DMS153 treated with DMSO at 0.1 percent for 48 hours (cell line): ENCODE data around the gene OR7G3.

Source experiments
- DNase-seq: peaks from one replicate; lab custom pipeline; 2025; ENCODE audit not compliant: unreplicated experiment; lab: John Stamatoyannopoulos, UW

Gene OR7G3

DNA sequence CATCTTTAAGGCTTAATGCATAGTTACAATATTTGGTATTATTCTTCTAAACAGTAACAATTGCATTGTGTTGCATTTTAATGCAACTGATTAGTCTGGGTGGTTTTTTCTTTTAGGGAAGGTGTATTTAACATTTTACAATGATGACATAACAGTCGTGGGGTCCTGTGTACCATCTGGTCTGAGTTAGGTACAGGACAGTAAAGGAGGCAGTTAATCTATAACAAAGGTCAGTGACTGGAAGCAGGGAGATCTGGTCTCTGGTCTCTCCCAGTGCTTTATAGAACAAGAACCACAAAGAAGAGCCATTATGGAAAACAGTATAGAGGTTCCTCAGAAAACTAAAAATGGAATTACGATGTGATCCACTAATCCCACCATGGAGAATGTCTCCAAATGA lies 16.8 kb downstream of the OR7G3 start:
- DNase-seq, result no peak

DNA sequence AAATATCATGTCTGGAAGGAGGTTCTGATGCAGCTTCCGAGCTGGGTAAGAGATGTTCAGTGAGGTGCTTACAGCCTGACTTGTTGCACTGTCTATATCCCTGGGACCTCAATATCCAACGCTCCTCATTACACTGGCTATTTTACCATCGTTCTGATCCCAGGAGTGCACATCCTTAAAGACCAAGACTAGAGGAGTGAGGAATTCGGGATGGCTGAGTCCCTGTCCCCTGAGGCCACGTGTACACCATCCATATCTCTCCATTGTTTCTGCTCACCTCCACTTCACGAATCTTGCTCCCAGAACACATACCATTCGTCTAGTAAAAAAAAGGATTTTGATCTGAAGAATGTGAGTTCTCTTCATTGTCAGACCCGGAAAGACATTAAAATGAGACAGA lies 19.4 kb downstream of the OR7G3 start, which contains the start of gene OR7G2:
Gene OR7G2, minus strand, starts transcription at position 101 of the 400 bp plus-strand sequence. CDS start 4,232 bp downstream, outside the sequence.
- no peak for DNase-seq

- DNase-seq, result no peak
Measured at GRCh38 chr19:9086761-9087160, 40.0 kb downstream of the OR7G3 start, which contains the start of gene OR1M1. TSS of gene OR1M1 (plus strand) at chr19:9087061. CDS start at chr19:9093245, 6,184 bp downstream.

GRCh38 chr19:9078651-9079050 lies 48.1 kb downstream of the OR7G3 start:
- DNase-seq, result no peak

- DNase-seq, result no peak
Measured at GRCh38 chr19:9076901-9077300, 49.8 kb downstream of the OR7G3 start.
